ENCODE data around the gene GPC5.

GPC5 gene

GRCh38 chr13:91456837-91457236 is 58.4 kb downstream of the GPC5 start:
- no peak for DNase-seq (ENCODE audit: low spot score)

GRCh38 chr13:91459485-91459884 is 61.1 kb downstream of the GPC5 start:
- no peak for DNase-seq (ENCODE audit: low spot score)

- DNase-seq (ENCODE audit: low spot score) = no peak
Observed at GRCh38 chr13:91464336-91464735, 65.9 kb downstream of the GPC5 start.

DNA sequence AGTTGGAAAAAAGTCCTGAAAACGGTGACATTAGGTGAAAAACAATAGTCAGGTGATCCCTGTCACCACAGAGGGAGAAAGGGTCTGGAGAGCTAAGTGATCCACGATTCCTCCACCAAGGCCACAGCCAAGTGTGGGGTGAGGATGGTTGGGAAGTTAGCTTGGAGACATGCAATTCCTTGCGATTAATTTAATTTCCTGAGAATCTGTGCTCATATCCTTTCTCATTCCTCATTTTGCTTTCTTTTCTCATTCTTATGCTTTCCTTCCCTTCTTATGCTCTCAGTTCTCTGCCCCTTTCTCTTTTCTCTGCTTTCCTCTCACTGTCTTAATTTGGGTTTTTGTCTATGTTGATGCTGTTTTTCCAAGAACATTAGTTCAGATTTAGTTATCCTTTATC is 68.8 kb downstream of the GPC5 start:
- no peak for DNase-seq (ENCODE audit: low spot score)

- no peak for DNase-seq (ENCODE audit: low spot score)
Observed at GRCh38 chr13:91468301-91468700, 69.9 kb downstream of the GPC5 start.

- DNase-seq (ENCODE audit: low spot score) = no peak
Observed at GRCh38 chr13:91470084-91470621, 71.7 kb downstream of the GPC5 start.

- no peak for DNase-seq (ENCODE audit: low spot score)
Observed at GRCh38 chr13:91470681-91471080, 72.3 kb downstream of the GPC5 start.

DNA sequence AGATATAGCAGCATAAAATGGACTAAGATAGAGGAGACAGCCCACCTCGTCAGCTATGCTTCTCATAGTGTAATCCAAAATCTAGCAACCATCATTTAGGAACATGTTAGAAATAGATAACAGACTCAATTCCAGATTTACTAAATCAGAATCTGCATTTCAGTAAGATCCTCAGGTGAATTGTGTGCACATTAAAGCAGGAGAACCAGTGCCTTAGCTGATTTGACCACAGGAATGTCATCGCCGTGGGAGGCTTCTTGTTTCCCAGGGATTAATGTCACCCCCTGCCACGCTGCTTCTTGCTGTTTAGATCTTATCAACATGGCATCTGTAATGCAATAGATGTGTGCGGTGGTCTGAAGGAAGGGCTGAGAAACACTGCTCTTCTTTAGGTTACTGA is 84.0 kb downstream of the GPC5 start:
- no peak for DNase-seq (ENCODE audit: low spot score)

DNA sequence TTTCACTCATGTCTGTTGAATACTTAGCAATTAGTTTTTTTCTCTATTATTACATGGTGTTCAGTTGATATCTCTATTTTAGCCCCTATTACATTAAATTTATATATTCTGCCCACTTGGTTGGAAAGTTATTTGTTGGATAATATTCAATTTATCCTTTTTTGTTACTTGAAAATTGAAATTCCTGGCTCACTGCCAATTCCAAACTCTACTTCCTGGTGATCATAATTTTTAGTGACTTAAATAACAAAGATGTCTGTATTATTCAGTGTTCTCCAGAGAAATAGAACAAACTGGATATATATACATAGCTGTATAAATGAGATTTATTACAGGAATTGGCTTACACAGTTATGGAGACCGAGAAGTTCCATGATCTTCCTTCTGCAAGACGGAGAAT is 93.6 kb downstream of the GPC5 start:
- no peak for DNase-seq (ENCODE audit: low spot score)

GRCh38 chr13:91493442-91493841 is 95.0 kb downstream of the GPC5 start:
- DNase-seq (ENCODE audit: low spot score) = no peak

DNA sequence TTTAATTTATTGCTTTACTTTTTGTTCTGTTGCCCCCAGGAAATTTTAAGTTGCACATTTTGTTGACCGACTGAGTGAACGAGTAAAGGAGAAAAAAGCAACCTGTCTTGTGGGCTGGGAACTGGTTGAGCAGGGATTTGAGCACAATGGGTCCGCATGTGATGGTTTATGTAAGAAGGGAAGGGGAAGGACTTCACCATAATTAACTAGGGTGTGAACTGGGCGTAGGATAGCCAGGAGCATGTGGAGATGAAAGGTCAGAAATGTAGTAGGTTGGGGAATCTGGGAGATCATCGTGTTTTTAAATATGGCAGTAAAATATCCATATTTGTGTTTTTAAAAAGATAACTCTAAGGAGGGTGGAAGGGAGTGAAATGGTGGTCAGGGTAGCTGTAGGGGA is 99.9 kb downstream of the GPC5 start:
- DNase-seq (ENCODE audit: low spot score) = no peak

- no peak for DNase-seq (ENCODE audit: low spot score)
Observed at GRCh38 chr13:91504216-91504615, 105.8 kb downstream of the GPC5 start.

GRCh38 chr13:91506759-91507158 is 108.3 kb downstream of the GPC5 start:
- no peak for DNase-seq (ENCODE audit: low spot score)

DNA sequence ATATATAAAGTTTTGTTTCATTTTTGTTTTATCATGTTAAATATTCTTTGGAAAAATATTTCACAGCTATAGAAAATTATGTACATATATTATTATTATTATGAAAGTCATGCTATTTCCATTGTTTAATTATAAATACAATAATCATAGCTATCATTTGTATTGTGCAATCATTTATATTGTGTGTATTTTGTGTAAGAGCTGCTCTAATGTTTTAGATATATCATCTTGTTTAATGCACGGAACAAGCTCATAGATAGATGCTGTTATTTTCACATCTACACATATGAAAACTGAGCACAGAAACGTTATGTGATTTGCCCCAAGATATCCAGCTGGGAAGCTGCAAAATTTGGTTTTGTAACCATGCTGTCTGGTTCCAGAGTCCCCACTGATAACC is 111.6 kb downstream of the GPC5 start:
- DNase-seq (ENCODE audit: low spot score) = no peak

GRCh38 chr13:91513790-91514189 is 115.4 kb downstream of the GPC5 start:
- no peak for DNase-seq (ENCODE audit: low spot score)

- DNase-seq (ENCODE audit: low spot score) = no peak
Observed at GRCh38 chr13:91516799-91517198, 118.4 kb downstream of the GPC5 start.

- no peak for DNase-seq (ENCODE audit: low spot score)
Observed at GRCh38 chr13:91520952-91521351, 122.5 kb downstream of the GPC5 start.

DNA sequence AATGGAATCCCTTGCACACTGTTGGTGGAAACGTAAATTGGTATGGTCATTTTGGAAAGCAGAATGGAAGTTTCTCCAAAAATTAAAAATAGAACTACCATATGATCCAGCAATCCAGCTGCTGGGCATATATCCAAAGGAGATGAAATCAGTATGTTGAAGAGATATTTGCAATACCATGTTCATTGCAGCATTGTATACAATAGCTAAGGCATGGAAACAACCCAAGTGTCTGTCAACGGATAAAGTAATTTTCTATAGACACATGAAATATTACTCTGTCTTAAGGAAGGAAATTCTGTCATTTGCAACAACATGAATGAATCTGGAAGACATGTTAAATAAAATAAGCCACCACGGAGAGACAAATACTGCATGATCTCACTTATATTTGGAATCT is 124.7 kb downstream of the GPC5 start:
- DNase-seq (ENCODE audit: low spot score) = no peak

GRCh38 chr13:91526543-91527033 is 128.2 kb downstream of the GPC5 start:
- DNase-seq (ENCODE audit: low spot score) = no peak

GRCh38 chr13:91529739-91530482 is 131.5 kb downstream of the GPC5 start:
- no peak for DNase-seq (ENCODE audit: low spot score)

DNA sequence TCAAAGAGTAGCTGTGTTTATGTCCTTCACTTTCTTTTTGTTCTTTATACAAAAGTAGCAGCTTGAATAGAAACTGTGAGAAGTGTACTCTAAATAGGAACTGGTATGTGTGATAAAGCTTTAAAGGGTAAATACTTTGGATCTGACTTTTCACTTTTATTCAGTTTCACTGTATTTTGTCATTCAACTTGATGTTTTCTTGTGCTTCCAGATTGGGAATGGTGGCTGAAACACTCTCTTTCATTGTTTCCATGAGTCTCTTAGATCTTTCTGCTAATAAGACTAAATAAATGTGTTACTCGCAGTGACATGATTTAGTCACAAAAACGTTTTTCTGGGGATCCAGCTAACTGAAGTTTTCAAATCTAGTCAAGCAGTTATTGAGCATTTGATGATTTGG is 133.2 kb downstream of the GPC5 start:
- no peak for DNase-seq (ENCODE audit: low spot score)

- DNase-seq (ENCODE audit: low spot score) = no peak
Observed at GRCh38 chr13:91533354-91533753, 134.9 kb downstream of the GPC5 start.

GRCh38 chr13:91534996-91535395 is 136.6 kb downstream of the GPC5 start:
- DNase-seq (ENCODE audit: low spot score) = no peak

DNA sequence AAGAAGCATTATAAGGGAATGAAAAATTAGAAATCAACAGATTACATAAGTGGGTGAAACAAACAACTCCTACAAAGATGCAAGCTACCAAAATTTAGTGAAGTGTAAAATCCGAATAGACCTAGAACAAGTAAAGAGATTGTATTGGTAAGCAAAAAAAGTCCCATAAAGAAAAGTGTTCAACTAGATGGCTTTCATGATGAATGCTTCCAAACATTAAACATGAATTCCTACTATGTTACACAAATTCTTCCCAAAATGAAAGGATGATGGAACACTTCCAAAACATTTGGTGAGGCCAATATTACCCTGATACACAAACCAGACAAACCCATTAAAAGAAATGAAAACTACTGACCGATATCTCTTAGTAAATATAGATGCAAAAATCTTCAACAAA is 139.0 kb downstream of the GPC5 start:
- DNase-seq (ENCODE audit: low spot score) = no peak
